ENCODE measurements around the gene GMPR. TPM values are rescaled to one million over a fixed set of nuclear protein-coding genes. Genes with fewer than 3 reads are reported as not detected.

The GMPR gene
- polyA plus RNA-seq, 1 donor (not counting 4 experiments of a cell fraction or from before 2014, with no cell fraction given) = 0.50 TPM

DNA sequence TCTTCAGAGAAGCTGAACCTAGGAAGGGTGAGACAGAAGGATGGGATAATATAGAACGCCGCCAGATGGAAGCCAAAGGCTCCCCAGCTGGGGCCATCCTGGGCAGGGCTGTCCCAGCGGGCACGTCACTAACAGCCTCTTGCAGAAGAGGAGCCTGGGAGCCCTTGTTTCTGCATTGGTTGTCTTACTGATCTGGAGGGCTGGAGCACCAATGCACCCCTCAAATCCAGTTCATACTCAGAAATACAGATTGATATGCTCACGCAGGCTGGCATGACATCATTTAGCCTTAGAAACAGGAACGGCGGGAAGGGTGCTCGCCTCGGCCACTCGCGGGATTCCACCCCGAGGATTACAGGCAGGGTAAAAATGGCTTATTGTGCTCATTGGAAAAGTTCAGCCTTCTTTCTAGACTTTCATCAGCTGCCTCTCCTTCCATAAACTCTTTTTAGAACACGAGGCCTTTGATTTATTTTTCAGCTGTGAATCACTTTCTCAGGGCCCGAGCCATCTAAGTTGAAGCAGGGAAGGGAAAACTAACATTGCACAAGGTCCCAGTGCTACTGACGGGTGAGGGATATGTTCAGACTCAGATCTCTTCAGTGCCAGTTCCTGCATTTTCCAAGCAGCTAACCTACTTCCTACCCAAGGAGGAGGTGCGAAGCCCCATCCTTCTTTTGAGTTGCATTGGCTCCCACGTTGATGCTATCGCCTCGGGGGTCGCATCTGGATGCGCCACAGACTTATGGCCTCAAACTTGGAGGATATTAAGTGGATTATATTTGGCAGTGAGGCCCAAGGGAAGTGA, 82.3 kb downstream of the GMPR start:
- no peaks in the 10 kb centered on the region for H3K36me3 ChIP-seq (ENCODE audit: control insufficient read depth in 2 of 2, extremely low read depth in 1 of 2, insufficient read depth in 2 of 2, low read length in 2 of 2)
- H3K27me3 ChIP-seq (ENCODE audit: control insufficient read depth, extremely low read depth, insufficient read depth, low read length) = no peaks in the 10 kb centered on the region
- TF ChIP-seq EZH2 (IDR thresholded peaks at IDR 0.05; ENCODE audit: low read length) (no peak), CTCF (optimal IDR thresholded peaks at IDR 0.05 in 1 of 3, IDR thresholded peaks at IDR 0.05 in 1 of 3, conservative IDR thresholded peaks at IDR 0.05 in 1 of 3; ENCODE audit: extremely low read depth in 1 of 3, insufficient read depth in 2 of 3, low read length in 3 of 3) (no peak)
- FAIRE-seq (no peak), DNase-seq (ENCODE audit: low read depth, low spot score) (no peak)
- no peaks in the 10 kb centered on the region for H3K9me1 ChIP-seq (ENCODE audit: control insufficient read depth, extremely low read depth, insufficient read depth, low read length)
- peak overlapping the region; percentile 35 for H3K27ac ChIP-seq (ENCODE audit: control insufficient read depth, insufficient read depth, low read length)
- peak overlapping the region; percentile 65 for H3K9ac ChIP-seq (ENCODE audit: control insufficient read depth, extremely low read depth, insufficient read depth, low read length)
- peaks cover 42% of the 10 kb centered on the region for H3K4me1 ChIP-seq (ENCODE audit: control insufficient read depth, extremely low read depth, insufficient read depth, low read length)
- dilution Hi-C loops (cut with MboI; ENCODE audit: extremely low pct_ligation_motif_present, low sequenced_read_pairs) = no loop called here
- no peaks in the 10 kb centered on the region for H4K20me1 ChIP-seq (ENCODE audit: control insufficient read depth, extremely low read depth, insufficient read depth, low read length)
- no peaks in the 10 kb centered on the region for H3K9me3 ChIP-seq (ENCODE audit: control insufficient read depth, low read depth, low read length)
- H3K4me3 ChIP-seq (ENCODE audit: control insufficient read depth in 2 of 3, extremely low read depth in 1 of 3, insufficient read depth in 2 of 3, low read depth in 1 of 3, low read length in 3 of 3) = peak overlapping the region in 2 of 3 experiments; percentile 41 to 43
- H3K4me2 ChIP-seq (ENCODE audit: control insufficient read depth, extremely low read depth, insufficient read depth, low read depth, low read length) = peak overlapping the region; percentile 82
- no peaks in the 10 kb centered on the region for H3K79me2 ChIP-seq (ENCODE audit: control insufficient read depth, insufficient read depth, low read length)
- no peak overlapping the region for H2AFZ ChIP-seq (ENCODE audit: control insufficient read depth, low read length)

GRCh38 chr6:16321341-16321710, 82.9 kb downstream of the GMPR start:
- DNase-seq (ENCODE audit: low read depth, low spot score) (no peak), FAIRE-seq (no peak)
- TF ChIP-seq CTCF (optimal IDR thresholded peaks at IDR 0.05 in 1 of 3, IDR thresholded peaks at IDR 0.05 in 1 of 3, conservative IDR thresholded peaks at IDR 0.05 in 1 of 3; ENCODE audit: extremely low read depth in 1 of 3, insufficient read depth in 2 of 3, low read length in 3 of 3) (no peak), EZH2 (IDR thresholded peaks at IDR 0.05; ENCODE audit: low read length) (no peak)
- Histone ChIP-seq H3K4me2 (ENCODE audit: control insufficient read depth, extremely low read depth, insufficient read depth, low read depth, low read length) (no peak overlapping the region), H3K9ac (ENCODE audit: control insufficient read depth, extremely low read depth, insufficient read depth, low read length) (no peak overlapping the region), H3K4me1 (ENCODE audit: control insufficient read depth, extremely low read depth, insufficient read depth, low read length) (peaks cover 42% of the 10 kb centered on the region), H3K9me3 (ENCODE audit: control insufficient read depth, low read depth, low read length) (no peaks in the 10 kb centered on the region), H3K79me2 (ENCODE audit: control insufficient read depth, insufficient read depth, low read length) (no peaks in the 10 kb centered on the region), H3K27me3 (ENCODE audit: control insufficient read depth, extremely low read depth, insufficient read depth, low read length) (no peaks in the 10 kb centered on the region), H3K27ac (ENCODE audit: control insufficient read depth, insufficient read depth, low read length) (no peak overlapping the region), H3K36me3 (ENCODE audit: control insufficient read depth in 2 of 2, extremely low read depth in 1 of 2, insufficient read depth in 2 of 2, low read length in 2 of 2) (peaks cover 0 to 2% of the 10 kb centered on the region in 2 experiments), H2AFZ (ENCODE audit: control insufficient read depth, low read length) (no peak overlapping the region), H3K9me1 (ENCODE audit: control insufficient read depth, extremely low read depth, insufficient read depth, low read length) (no peaks in the 10 kb centered on the region), H3K4me3 (ENCODE audit: control insufficient read depth in 2 of 3, extremely low read depth in 1 of 3, insufficient read depth in 2 of 3, low read depth in 1 of 3, low read length in 3 of 3) (no peak overlapping the region), H4K20me1 (ENCODE audit: control insufficient read depth, extremely low read depth, insufficient read depth, low read length) (no peaks in the 10 kb centered on the region)
- dilution Hi-C loops (cut with MboI; ENCODE audit: extremely low pct_ligation_motif_present, low sequenced_read_pairs) = no loop called here

Data from keratinocyte (primary cell).